Measurements from ENCODE around the gene LIMCH1. TPM values are rescaled to one million over a fixed set of nuclear protein-coding genes. Genes with fewer than 3 reads are reported as not detected.

LIMCH1 gene
- polyA plus RNA-seq, 1 of the 3 experiments (the other 2 are of a cell fraction) = 1.2 TPM

GRCh38 chr4:41670982-41671381 lies 133.0 kb downstream of the LIMCH1 start:
- ChIA-PET POLR2A (no interaction called here), CTCF (interaction anchor here (0.9 to 1.0 kb wide), 2 partner anchors 9 to 413 kb away, joined by 4 read pairs; no protein-coding TSS in a partner anchor)
- Histone ChIP-seq H3F3A (replicated peaks; ENCODE audit: insufficient read depth) (no peaks in the 10 kb centered on the region), H3K4me1 (ENCODE audit: control insufficient read depth in 1 of 2, insufficient read depth in 2 of 2, low read depth in 1 of 2, low read length in 1 of 2) (peaks cover 0 to 3% of the 10 kb centered on the region in 2 experiments; a peak in 1 of 4 replicates), H2AFZ (ENCODE audit: low read depth) (no peak overlapping the region), H3K36me3 (replicated peaks in 1 of 2; ENCODE audit: control insufficient read depth in 1 of 2, insufficient read depth in 2 of 2, low read length in 1 of 2) (no peaks in the 10 kb centered on the region), H3K4me3 (ENCODE audit: low read depth in 2 of 2, low read length in 1 of 2) (no peak overlapping the region), H3K27ac (ENCODE audit: low read depth in 2 of 2, low read length in 1 of 2) (no peak overlapping the region), H3K79me2 (ENCODE audit: insufficient read depth) (no peaks in the 10 kb centered on the region), H3K9me2 (no peaks in the 10 kb centered on the region), H3K9me3 (no peaks in the 10 kb centered on the region), H3K27me3 (ENCODE audit: insufficient read depth) (no peaks in the 10 kb centered on the region; the same call in 1 of the 2 replicates), H3K9ac (no peak overlapping the region), H3K4me2 (no peak overlapping the region), H4K20me1 (ENCODE audit: insufficient read depth) (no peaks in the 10 kb centered on the region)
- no peak for TF ChIP-seq RCOR1 (IDR thresholded peaks at IDR 0.05; ENCODE audit: low read length)
- no peak for TF ChIP-seq RFX5 (IDR thresholded peaks at IDR 0.05; ENCODE audit: low read length)
- no peak for DNase-seq

GRCh38 chr4:41678086-41678816 lies 140.3 kb downstream of the LIMCH1 start:
- Histone ChIP-seq H3K27ac (ENCODE audit: low read depth in 2 of 2, low read length in 1 of 2) (no peak overlapping the region), H3K4me3 (ENCODE audit: low read depth in 2 of 2, low read length in 1 of 2) (no peak overlapping the region), H3K9me3 (no peaks in the 10 kb centered on the region), H3K4me2 (no peak overlapping the region), H3K36me3 (replicated peaks in 1 of 2; ENCODE audit: control insufficient read depth in 1 of 2, insufficient read depth in 2 of 2, low read length in 1 of 2) (no peaks in the 10 kb centered on the region), H3K4me1 (ENCODE audit: control insufficient read depth in 1 of 2, insufficient read depth in 2 of 2, low read depth in 1 of 2, low read length in 1 of 2) (no peaks in the 10 kb centered on the region), H3K9ac (no peak overlapping the region), H4K20me1 (ENCODE audit: insufficient read depth) (no peaks in the 10 kb centered on the region), H2AFZ (ENCODE audit: low read depth) (no peak overlapping the region), H3F3A (replicated peaks; ENCODE audit: insufficient read depth) (no peaks in the 10 kb centered on the region), H3K27me3 (ENCODE audit: insufficient read depth) (no peaks in the 10 kb centered on the region; the same call in 1 of the 2 replicates), H3K9me2 (no peaks in the 10 kb centered on the region), H3K79me2 (ENCODE audit: insufficient read depth) (no peaks in the 10 kb centered on the region)
- POLR2A ChIA-PET = no interaction called here
- 43% methylated on average over 7 of the region's 7 CpGs for WGBS (ENCODE audit: low lambda C conversion rate)
- DNase-seq = no peak
- CTCF ChIA-PET = interaction anchor here (1.0 kb wide), 1 partner anchor 17 kb away, joined by 3 read pairs; no protein-coding TSS in a partner anchor
- TF ChIP-seq RXRA (IDR thresholded peaks at IDR 0.05; ENCODE audit: borderline replicate concordance, low read depth) (no peak), FOXM1 (IDR thresholded peaks at IDR 0.05; ENCODE audit: low read depth) (no peak), JUND (IDR thresholded peaks at IDR 0.05) (no peak), MXI1 (IDR thresholded peaks at IDR 0.05; ENCODE audit: low read depth, low read length) (no peak), RAD21 (IDR thresholded peaks at IDR 0.05; ENCODE audit: low read length) (no peak), TAF1 (IDR thresholded peaks at IDR 0.05; ENCODE audit: borderline replicate concordance, low read depth, low read length) (no peak), ELF1 (IDR thresholded peaks at IDR 0.05) (no peak)
- TF ChIP-seq, protein P1, sequence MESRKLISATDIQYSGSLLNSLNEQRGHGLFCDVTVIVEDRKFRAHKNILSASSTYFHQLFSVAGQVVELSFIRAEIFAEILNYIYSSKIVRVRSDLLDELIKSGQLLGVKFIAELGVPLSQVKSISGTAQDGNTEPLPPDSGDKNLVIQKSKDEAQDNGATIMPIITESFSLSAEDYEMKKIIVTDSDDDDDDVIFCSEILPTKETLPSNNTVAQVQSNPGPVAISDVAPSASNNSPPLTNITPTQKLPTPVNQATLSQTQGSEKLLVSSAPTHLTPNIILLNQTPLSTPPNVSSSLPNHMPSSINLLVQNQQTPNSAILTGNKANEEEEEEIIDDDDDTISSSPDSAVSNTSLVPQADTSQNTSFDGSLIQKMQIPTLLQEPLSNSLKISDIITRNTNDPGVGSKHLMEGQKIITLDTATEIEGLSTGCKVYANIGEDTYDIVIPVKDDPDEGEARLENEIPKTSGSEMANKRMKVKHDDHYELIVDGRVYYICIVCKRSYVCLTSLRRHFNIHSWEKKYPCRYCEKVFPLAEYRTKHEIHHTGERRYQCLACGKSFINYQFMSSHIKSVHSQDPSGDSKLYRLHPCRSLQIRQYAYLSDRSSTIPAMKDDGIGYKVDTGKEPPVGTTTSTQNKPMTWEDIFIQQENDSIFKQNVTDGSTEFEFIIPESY (IDR thresholded peaks at IDR 0.05; ENCODE audit: borderline replicate concordance, low read depth) = no peak

DNA sequence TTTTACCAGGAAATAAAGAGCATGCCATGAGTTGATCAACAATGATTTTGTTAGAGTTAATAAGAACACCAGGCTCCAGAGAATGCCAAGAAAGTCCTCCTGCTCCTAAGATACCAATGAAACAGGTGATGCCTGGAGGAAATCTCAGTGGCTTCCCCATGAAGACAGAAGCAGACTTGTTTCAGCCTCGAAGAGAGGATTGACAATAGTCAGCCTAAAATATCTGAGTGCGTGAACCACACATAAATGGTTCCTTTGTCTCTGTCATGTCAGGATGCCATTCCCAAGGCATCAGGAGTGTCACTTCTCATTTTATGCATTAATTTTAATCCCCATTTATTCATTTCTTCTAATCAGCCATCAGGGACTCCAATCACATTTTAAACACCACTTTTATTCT lies 141.0 kb downstream of the LIMCH1 start:
- Histone ChIP-seq H3F3A (replicated peaks; ENCODE audit: insufficient read depth) (no peaks in the 10 kb centered on the region), H3K27ac (ENCODE audit: low read depth in 2 of 2, low read length in 1 of 2) (no peak overlapping the region), H3K9ac (no peak overlapping the region), H3K27me3 (ENCODE audit: insufficient read depth) (no peaks in the 10 kb centered on the region; the same call in 1 of the 2 replicates), H3K79me2 (ENCODE audit: insufficient read depth) (no peaks in the 10 kb centered on the region), H4K20me1 (ENCODE audit: insufficient read depth) (no peaks in the 10 kb centered on the region), H2AFZ (ENCODE audit: low read depth) (no peak overlapping the region), H3K4me1 (ENCODE audit: control insufficient read depth in 1 of 2, insufficient read depth in 2 of 2, low read depth in 1 of 2, low read length in 1 of 2) (no peaks in the 10 kb centered on the region), H3K9me3 (no peaks in the 10 kb centered on the region), H3K36me3 (replicated peaks in 1 of 2; ENCODE audit: control insufficient read depth in 1 of 2, insufficient read depth in 2 of 2, low read length in 1 of 2) (no peaks in the 10 kb centered on the region), H3K9me2 (no peaks in the 10 kb centered on the region), H3K4me3 (ENCODE audit: low read depth in 2 of 2, low read length in 1 of 2) (no peak overlapping the region), H3K4me2 (no peak overlapping the region)
- POLR2A ChIA-PET = no interaction called here
- DNase-seq = no peak
- 47% methylated on average over 2 of the region's 2 CpGs for WGBS (ENCODE audit: low lambda C conversion rate)
- TF ChIP-seq FOXJ3 (CRISPR knock-in tag; IDR thresholded peaks at IDR 0.05) = no peak
- TF ChIP-seq RAD21 (IDR thresholded peaks at IDR 0.05; ENCODE audit: low read length) = no peak
- no peak for TF ChIP-seq NFIC (IDR thresholded peaks at IDR 0.05; ENCODE audit: borderline replicate concordance)
- no peak for TF ChIP-seq EZH2phosphoT487 (IDR thresholded peaks at IDR 0.05; ENCODE audit: borderline replicate concordance, low read depth)
- no peak for TF ChIP-seq SMC3 (IDR thresholded peaks at IDR 0.05; ENCODE audit: low read depth, low read length)
- no peak for TF ChIP-seq TEAD4 (IDR thresholded peaks at IDR 0.05; ENCODE audit: borderline replicate concordance, insufficient read depth)
- no peak for TF ChIP-seq CHD2 (IDR thresholded peaks at IDR 0.05; ENCODE audit: low read length, partially characterized antibody)
- TF ChIP-seq NRF1 (IDR thresholded peaks at IDR 0.05; ENCODE audit: low read depth, low read length) = no peak
- TF ChIP-seq GATA2 (CRISPR knock-in tag; IDR thresholded peaks at IDR 0.05) = no peak
- TF ChIP-seq RFX5 (IDR thresholded peaks at IDR 0.05; ENCODE audit: low read length) = no peak
- TF ChIP-seq, protein P2, sequence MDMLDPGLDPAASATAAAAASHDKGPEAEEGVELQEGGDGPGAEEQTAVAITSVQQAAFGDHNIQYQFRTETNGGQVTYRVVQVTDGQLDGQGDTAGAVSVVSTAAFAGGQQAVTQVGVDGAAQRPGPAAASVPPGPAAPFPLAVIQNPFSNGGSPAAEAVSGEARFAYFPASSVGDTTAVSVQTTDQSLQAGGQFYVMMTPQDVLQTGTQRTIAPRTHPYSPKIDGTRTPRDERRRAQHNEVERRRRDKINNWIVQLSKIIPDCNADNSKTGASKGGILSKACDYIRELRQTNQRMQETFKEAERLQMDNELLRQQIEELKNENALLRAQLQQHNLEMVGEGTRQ (IDR thresholded peaks at IDR 0.05; ENCODE audit: borderline replicate concordance, low read depth, low read length) = no peak
- no peak for TF ChIP-seq MXI1 (IDR thresholded peaks at IDR 0.05; ENCODE audit: low read depth, low read length)
- no peak for TF ChIP-seq FOSL2 (IDR thresholded peaks at IDR 0.05; ENCODE audit: borderline replicate concordance, low read depth)
- CTCF ChIA-PET = interaction anchor here (1.0 kb wide), 1 partner anchor 17 kb away, joined by 3 read pairs; no protein-coding TSS in a partner anchor
